HFF-Myc (cell line): ENCODE data around the gene FHIT.

Experiments used
- DNase-seq: peaks from one replicate; pipeline ENCODE4 v3.0.0-alpha.2; 2011; ENCODE audit warnings: low read depth; ENCODE audit errors: extremely low read depth
- H3K4me3 ChIP-seq: replicated peaks from 2 replicates; pipeline ENCODE4 v1.5.1; 2011; ENCODE audit warnings: low read depth, mild to moderate bottlenecking, control low read depth, low read length
- CTCF ChIP-seq: IDR thresholded peaks from 2 replicates; pipeline ENCODE4 v1.5.1; 2012; ENCODE audit warnings: mild to moderate bottlenecking, low read depth, low read length, control low read depth; ENCODE audit errors: missing control alignments

The FHIT gene

GRCh38 chr3:60645801-60646200, 605.5 kb downstream of the FHIT start:
- no peak overlapping the region for H3K4me3 ChIP-seq
- DNase-seq: no peak
- no peak for TF ChIP-seq CTCF

GRCh38 chr3:60643831-60644230, 607.4 kb downstream of the FHIT start:
- DNase-seq: no peak
- no peak overlapping the region for H3K4me3 ChIP-seq
- TF ChIP-seq CTCF: no peak

GRCh38 chr3:60641354-60641753, 609.9 kb downstream of the FHIT start:
- no peak for DNase-seq
- TF ChIP-seq CTCF: no peak
- H3K4me3 ChIP-seq: no peak overlapping the region

- TF ChIP-seq CTCF: no peak
- no peak overlapping the region for H3K4me3 ChIP-seq
- no peak for DNase-seq
Measured at GRCh38 chr3:60636846-60637245, 614.4 kb downstream of the FHIT start.

GRCh38 chr3:60633644-60634043, 617.6 kb downstream of the FHIT start:
- no peak for DNase-seq
- no peak overlapping the region for H3K4me3 ChIP-seq
- TF ChIP-seq CTCF: no peak

- no peak for DNase-seq
- no peak overlapping the region for H3K4me3 ChIP-seq
- TF ChIP-seq CTCF: no peak
Measured at GRCh38 chr3:60631509-60631908, 619.7 kb downstream of the FHIT start.

- no peak for TF ChIP-seq CTCF
- no peak for DNase-seq
- no peak overlapping the region for H3K4me3 ChIP-seq
Measured at GRCh38 chr3:60630953-60631352, 620.3 kb downstream of the FHIT start.
